HCT116 (cell line): ENCODE results near the gene PPP2R5A.

ENCODE experiments used
- CBX3 ChIP-seq: IDR thresholded peaks from 2 replicates; pipeline ENCODE4 v1.6.1; 2012; ENCODE audit warnings: low read depth
- CEBPB ChIP-seq: IDR thresholded peaks from 2 replicates; pipeline ENCODE4 v1.6.1; 2012; ENCODE audit warnings: low read depth
- CTCF ChIP-seq, 3 experiments: fragments of 200-600 bp in 1 of 3; sonication (generic) in 1 of 3; IDR thresholded peaks in 2 of 3; conservative IDR thresholded peaks in 1 of 3; 2 replicates each; pipeline ENCODE4 v1.5.1; 2012 to 2017; ENCODE audit warnings: low read depth in 2 of 3, low read length in 2 of 3, antibody characterized with exemption in 1 of 3, borderline replicate concordance in 1 of 3, control low read depth in 1 of 3, mild to moderate bottlenecking in 1 of 3, mixed read lengths in 1 of 3, mixed run types in 1 of 3, moderate library complexity in 1 of 3; ENCODE audit not compliant: insufficient read depth in 1 of 3
- EZH2 ChIP-seq: fragments of 200-600 bp; sonication (generic); IDR thresholded peaks from 2 replicates; pipeline ENCODE4 v1.6.1; 2017; ENCODE audit warnings: antibody characterized with exemption, mixed run types
- EZH2phosphoT487 ChIP-seq: fragments of 200-600 bp; IDR thresholded peaks from 2 replicates; pipeline ENCODE4 v1.6.1; 2018; ENCODE audit warnings: antibody characterized with exemption, borderline replicate concordance
- POLR2A ChIP-seq: IDR thresholded peaks from 2 replicates; pipeline ENCODE4 v1.7.0; 2011; ENCODE audit warnings: borderline replicate concordance; ENCODE audit not compliant: insufficient read depth, insufficient read length; ENCODE audit errors: extremely low read depth
- POLR2AphosphoS5 ChIP-seq: IDR thresholded peaks from 2 replicates; pipeline ENCODE4 v1.6.1; 2011; ENCODE audit warnings: mild to moderate bottlenecking, low read depth, low read length, moderate library complexity
- TCF7L2 ChIP-seq: IDR thresholded peaks from 2 replicates; pipeline ENCODE4 v1.7.0; 2011; ENCODE audit warnings: borderline replicate concordance, inconsistent platforms; ENCODE audit not compliant: insufficient read depth, insufficient read length; ENCODE audit errors: extremely low read depth
- ZFX ChIP-seq: fragments of 450-650 bp; IDR thresholded peaks from 2 replicates; pipeline ENCODE4 v1.6.1; 2017
- TF ChIP-seq, protein P1 (sequence below): IDR thresholded peaks from 2 replicates; pipeline ENCODE4 v1.6.1; 2012; ENCODE audit warnings: low read depth

DNA sequence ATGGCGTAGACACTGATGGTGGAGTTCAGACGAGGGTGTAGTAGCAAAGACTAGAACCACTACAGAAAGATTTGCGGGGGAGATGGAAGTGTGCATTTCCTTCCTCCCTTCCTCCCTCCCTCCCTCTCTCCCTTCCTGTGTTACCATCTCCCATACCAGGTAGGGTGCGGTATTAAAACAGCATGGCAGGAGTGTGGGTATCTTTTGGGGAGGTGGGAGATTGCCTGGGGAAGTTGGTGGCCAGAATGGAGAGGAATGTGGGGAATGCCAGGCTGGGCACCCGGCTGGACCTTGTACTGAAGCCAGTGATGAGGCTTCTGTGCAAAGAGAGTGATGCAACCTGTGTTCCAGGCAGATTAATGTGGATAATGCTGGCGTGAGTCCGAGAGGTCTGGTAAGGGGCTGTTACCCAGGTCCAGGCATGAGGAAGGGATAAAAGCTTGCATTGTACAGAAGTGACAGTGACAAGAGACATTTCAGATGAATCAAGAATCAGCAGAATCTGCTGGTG, 30.3 kb upstream of the PPP2R5A start:
- TF ChIP-seq CTCF (IDR thresholded peaks at IDR 0.05 in 2 of 3, conservative IDR thresholded peaks at IDR 0.05 in 1 of 3; ENCODE audit: borderline replicate concordance in 1 of 3, insufficient read depth in 1 of 3, low read depth in 2 of 3, low read length in 2 of 3) (no peak), TCF7L2 (no peak), ZFX (no peak), EZH2 (no peak), POLR2A (no peak), EZH2phosphoT487 (no peak), CBX3 (no peak), POLR2AphosphoS5 (no peak), CEBPB (no peak)
- TF ChIP-seq, protein P1, sequence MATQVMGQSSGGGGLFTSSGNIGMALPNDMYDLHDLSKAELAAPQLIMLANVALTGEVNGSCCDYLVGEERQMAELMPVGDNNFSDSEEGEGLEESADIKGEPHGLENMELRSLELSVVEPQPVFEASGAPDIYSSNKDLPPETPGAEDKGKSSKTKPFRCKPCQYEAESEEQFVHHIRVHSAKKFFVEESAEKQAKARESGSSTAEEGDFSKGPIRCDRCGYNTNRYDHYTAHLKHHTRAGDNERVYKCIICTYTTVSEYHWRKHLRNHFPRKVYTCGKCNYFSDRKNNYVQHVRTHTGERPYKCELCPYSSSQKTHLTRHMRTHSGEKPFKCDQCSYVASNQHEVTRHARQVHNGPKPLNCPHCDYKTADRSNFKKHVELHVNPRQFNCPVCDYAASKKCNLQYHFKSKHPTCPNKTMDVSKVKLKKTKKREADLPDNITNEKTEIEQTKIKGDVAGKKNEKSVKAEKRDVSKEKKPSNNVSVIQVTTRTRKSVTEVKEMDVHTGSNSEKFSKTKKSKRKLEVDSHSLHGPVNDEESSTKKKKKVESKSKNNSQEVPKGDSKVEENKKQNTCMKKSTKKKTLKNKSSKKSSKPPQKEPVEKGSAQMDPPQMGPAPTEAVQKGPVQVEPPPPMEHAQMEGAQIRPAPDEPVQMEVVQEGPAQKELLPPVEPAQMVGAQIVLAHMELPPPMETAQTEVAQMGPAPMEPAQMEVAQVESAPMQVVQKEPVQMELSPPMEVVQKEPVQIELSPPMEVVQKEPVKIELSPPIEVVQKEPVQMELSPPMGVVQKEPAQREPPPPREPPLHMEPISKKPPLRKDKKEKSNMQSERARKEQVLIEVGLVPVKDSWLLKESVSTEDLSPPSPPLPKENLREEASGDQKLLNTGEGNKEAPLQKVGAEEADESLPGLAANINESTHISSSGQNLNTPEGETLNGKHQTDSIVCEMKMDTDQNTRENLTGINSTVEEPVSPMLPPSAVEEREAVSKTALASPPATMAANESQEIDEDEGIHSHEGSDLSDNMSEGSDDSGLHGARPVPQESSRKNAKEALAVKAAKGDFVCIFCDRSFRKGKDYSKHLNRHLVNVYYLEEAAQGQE: no peak
